HG03575 (cell line): Measurements from ENCODE around the gene HS2ST1.

Source experiments
- ATAC-seq: cut with Tn5 transposase; IDR thresholded peaks from one replicate; pipeline ENCODE4 v1.9.1; 2021; ENCODE audit not compliant: unreplicated experiment, insufficient number of reproducible peaks, low FRiP score; ENCODE audit errors: extremely low read depth

The HS2ST1 gene

DNA sequence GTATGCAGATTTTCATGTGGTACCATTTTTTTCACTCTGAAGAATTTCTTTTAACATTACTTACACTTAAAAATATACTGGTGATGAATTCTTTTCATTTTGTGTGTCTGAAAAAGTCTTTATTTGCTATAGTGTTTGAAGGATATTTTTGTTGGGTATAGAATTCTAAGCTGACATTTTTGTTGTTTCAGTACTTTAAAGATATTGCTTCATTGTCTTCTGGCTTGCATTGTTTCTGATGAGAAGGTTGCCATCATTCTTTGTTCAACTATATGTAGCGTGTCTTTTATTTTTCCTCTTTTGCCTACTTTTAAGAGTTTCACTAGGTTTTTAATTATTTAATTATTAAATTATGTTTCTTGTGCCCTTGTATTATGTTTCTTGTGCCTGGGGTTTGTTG is 8.0 kb downstream of the HS2ST1 start:
- no peak for ATAC-seq

- no peak for ATAC-seq
Observed at GRCh38 chr1:86924324-86924960, 10.0 kb downstream of the HS2ST1 start.

- no peak for ATAC-seq
Observed at GRCh38 chr1:86925742-86926141, 11.3 kb downstream of the HS2ST1 start.

- ATAC-seq = no peak
Observed at GRCh38 chr1:86926883-86927282, 12.4 kb downstream of the HS2ST1 start.

GRCh38 chr1:86928819-86929218 is 14.4 kb downstream of the HS2ST1 start:
- no peak for ATAC-seq

- no peak for ATAC-seq
Observed at GRCh38 chr1:86933051-86933450, 18.6 kb downstream of the HS2ST1 start.

GRCh38 chr1:86933562-86934377 is 19.3 kb downstream of the HS2ST1 start:
- ATAC-seq = no peak

GRCh38 chr1:86938450-86938849 is 24.0 kb downstream of the HS2ST1 start:
- no peak for ATAC-seq

- no peak for ATAC-seq
Observed at GRCh38 chr1:86938855-86939254, 24.4 kb downstream of the HS2ST1 start.

GRCh38 chr1:86939406-86939805 is 25.0 kb downstream of the HS2ST1 start:
- ATAC-seq = no peak

DNA sequence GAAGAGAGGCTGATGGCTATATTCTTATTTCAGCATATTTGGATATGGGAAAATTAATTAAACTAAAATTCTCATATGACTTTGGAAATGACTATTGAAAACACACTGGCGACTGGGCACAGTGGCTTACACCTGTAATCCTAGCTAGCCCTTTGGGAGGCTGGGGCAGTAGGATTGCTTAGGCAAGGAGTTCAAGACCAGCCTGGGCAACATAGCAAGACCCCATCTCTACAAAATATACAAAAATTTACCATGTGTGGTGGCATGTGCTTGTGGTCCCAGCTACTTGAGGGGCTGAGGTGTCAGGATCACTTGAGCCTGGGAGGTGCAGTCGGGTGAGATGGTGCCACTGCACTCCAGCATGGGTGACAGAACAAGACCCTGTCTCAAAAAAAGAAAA is 26.2 kb downstream of the HS2ST1 start:
- no peak for ATAC-seq

DNA sequence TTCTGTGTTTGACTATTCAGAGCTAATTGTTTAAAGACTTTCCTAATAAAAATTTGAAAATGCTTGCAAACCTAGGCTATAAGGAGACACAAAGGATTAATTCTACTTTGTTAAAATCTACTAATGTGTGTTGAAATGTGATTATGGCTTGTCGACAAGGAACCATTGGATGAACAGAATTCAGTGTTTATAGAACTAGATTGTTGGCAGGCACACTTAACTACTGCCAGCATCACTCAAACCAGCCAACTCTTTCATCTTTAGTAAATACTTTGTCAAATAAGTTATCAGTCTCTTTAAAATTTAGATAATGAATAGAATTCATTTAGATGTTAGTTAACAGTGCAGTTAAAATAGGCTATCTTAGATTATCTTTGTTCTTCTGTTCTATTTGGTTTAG is 27.6 kb downstream of the HS2ST1 start:
- no peak for ATAC-seq

DNA sequence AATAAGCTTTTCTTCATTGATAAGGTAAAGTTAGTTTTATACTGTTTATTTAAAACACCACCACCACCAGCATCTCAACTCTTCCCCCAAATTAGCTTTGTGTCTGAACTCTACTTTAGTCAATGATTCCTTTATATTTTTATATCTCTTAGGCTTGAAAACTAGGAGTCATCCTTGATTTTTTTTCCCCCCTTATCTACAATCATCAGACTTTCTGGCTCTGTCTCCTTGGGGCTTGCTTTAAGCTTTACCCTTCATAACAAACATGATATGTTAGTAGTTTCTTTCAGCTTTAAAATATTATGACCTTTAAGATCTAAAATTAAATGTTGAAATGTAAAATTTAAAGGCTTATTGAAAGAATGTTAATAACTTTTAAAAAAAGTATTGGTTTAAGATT is 28.3 kb downstream of the HS2ST1 start:
- no peak for ATAC-seq

DNA sequence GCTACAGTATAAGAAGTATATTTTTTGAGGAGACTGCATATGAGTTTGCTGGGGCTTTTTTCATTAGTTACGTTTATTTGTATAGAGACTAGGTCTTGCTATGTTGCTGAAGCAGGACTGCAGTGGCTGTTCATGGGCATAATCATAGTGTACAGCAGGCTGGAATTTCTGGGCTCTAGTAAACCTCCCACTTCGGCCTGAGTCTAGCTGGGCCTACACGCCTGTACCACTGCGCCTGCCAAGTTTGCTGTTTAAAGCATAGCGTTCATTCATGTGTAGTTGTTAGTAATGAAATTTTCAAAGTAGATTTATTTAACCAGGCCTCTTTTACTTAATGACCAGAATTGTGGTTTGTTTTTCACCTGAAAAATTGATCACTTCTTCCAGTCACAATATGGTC is 33.8 kb downstream of the HS2ST1 start:
- ATAC-seq = no peak

DNA sequence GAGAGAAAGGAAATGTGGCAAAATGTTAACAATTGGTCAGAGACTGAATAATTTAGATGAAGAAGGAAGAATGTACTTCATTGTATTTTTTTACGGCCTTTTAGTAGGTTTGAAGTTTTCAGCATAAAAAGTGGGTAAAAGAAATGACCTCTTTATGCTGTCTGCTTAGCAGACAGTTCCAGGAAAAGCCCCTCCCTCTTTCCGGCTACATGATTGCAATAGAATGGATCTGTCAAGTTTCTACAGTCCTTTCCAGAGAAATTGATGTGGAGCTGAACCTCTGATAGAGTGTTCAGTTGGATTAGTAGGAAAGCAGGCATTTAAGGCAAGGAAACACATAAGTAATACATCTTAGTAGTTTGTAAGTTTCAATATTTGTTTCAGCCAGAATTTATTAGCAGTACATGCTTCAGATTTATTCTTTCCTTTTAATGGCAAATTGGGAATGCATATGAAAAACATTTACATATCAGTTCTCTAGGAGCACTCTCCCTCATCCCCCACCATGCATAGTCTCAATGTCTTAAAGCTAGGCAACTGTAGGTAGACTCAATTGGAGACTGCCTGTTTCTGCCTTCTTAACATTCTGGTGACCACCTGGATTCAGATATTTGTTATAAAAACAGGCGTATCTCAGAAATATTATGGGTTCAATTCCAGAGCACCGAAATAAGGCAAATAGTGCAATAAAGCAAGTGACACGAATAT is 36.4 kb downstream of the HS2ST1 start:
- ATAC-seq = no peak

- no peak for ATAC-seq
Observed at GRCh38 chr1:86951430-86951829, 37.0 kb downstream of the HS2ST1 start.

GRCh38 chr1:86953167-86953566 is 38.7 kb downstream of the HS2ST1 start:
- no peak for ATAC-seq

DNA sequence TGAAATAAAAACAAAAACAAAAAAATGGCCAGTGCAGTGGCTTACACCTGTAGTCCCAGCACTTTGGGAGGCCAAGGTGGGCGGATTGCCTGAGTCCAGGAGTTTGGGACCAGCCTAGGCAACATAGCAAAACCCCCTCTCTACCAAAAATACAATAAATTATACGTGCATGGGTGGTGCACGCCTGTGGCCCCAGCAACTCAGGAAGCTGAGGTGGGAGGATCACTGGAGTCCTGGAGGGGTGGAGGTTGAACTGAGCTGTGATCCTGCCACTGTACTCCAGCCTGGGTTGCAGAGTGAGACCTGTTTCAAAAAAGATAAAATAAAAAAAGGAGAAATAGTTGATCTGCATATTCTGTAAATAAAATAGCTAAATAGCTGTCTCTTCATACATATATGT is 41.2 kb downstream of the HS2ST1 start:
- ATAC-seq = no peak

GRCh38 chr1:86956221-86956620 is 41.8 kb downstream of the HS2ST1 start:
- ATAC-seq = no peak

GRCh38 chr1:86957221-86957620 is 42.8 kb downstream of the HS2ST1 start:
- ATAC-seq = no peak
